Mucosa of stomach (tissue), 1 donor: ENCODE data around the gene LCN12.

ENCODE experiments used
- H3K27me3 ChIP-seq: one replicate; pipeline ENCODE4 v1.7.0; 2013; ENCODE audit warnings: mild to moderate bottlenecking, low read length; ENCODE audit not compliant: control insufficient read depth, insufficient read depth
- H3K36me3 ChIP-seq: one replicate; pipeline ENCODE4 v1.7.0; 2013; ENCODE audit warnings: low read length; ENCODE audit not compliant: control insufficient read depth, insufficient read depth
- H3K4me1 ChIP-seq: one replicate; pipeline ENCODE4 v1.7.0; 2013; ENCODE audit warnings: mild to moderate bottlenecking, low read length; ENCODE audit not compliant: control insufficient read depth, insufficient read depth
- H3K4me3 ChIP-seq: one replicate; pipeline ENCODE4 v1.7.0; 2013; ENCODE audit warnings: low read length
- H3K9ac ChIP-seq: one replicate; pipeline ENCODE4 v1.7.0; 2013; ENCODE audit warnings: mild to moderate bottlenecking, low read length, moderate library complexity
- H3K9me3 ChIP-seq: one replicate; pipeline ENCODE4 v1.7.0; 2013; ENCODE audit warnings: mild to moderate bottlenecking, low read length, moderate library complexity; ENCODE audit not compliant: control insufficient read depth
- donor health status: Pancreatic carcinoma.

Gene LCN12

DNA sequence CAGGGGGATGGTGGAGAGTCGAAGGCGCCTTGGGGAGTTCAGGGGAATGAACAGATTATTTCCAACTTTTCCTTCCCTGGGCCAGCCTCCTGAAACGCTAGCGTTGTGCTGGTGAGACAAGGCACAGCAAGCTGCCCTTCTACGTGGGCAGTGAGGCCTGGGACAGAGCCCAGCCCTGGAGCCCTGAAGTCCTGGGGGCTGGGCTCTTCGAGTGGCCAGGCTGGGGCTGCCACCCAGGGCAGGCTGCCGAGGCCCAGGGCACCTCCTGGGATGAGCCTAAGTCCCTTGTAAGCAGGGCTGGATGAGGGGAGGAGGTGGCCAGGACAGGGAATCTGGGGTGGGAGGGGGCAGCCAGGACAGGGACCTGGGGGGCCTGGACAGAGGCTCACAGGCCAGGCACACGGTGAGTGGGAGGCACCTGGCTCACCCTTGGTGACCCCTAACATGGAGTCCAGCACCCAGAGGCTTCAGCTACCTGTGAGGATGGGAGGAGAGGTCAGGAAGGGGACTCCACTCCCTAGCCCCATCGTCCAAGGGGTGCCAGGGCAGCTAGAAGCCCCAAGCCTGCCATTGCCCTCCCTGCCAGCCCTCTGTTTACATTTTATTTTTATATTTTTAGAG is 1.3 kb upstream of the LCN12 start:
- no peaks in the 10 kb centered on the region for H3K36me3 ChIP-seq
- no peaks in the 10 kb centered on the region for H3K9me3 ChIP-seq
- H3K4me1 ChIP-seq, result peaks cover 27% of the 10 kb centered on the region
- H3K27me3 ChIP-seq, result no peaks in the 10 kb centered on the region
- peak overlapping the region; percentile 81 for H3K9ac ChIP-seq
- H3K4me3 ChIP-seq, result peak overlapping the region; percentile 63

DNA sequence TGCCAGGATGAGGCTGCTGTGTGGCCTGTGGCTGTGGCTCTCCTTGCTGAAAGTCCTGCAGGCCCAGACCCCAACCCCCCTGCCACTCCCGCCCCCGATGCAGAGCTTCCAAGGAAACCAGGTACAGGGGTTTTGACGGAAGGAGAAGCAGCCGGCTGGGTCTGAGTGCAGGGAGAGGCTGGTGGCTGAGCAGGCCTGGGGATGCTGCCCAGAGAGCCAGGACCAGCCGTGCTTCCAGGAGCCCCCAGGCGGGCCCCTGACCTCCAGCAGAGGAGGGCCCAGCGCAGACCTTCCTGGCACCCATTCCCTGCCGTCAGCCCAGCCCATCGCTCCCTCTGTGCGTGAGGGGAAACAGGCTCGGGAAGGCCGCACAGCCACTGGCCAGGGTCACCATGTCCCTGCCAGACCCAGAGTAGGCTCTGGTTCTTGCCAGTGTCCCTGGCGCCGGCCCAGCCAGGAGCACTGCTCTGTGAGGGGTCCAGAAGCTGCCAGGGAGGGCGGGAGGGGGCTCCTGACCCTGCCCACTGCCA is 313 bp downstream of the LCN12 start:
- no peak overlapping the region for H3K4me3 ChIP-seq
- no peak overlapping the region for H3K9ac ChIP-seq
- H3K36me3 ChIP-seq, result no peaks in the 10 kb centered on the region
- H3K4me1 ChIP-seq, result peaks cover 27% of the 10 kb centered on the region
- H3K27me3 ChIP-seq, result no peaks in the 10 kb centered on the region
- no peaks in the 10 kb centered on the region for H3K9me3 ChIP-seq

DNA sequence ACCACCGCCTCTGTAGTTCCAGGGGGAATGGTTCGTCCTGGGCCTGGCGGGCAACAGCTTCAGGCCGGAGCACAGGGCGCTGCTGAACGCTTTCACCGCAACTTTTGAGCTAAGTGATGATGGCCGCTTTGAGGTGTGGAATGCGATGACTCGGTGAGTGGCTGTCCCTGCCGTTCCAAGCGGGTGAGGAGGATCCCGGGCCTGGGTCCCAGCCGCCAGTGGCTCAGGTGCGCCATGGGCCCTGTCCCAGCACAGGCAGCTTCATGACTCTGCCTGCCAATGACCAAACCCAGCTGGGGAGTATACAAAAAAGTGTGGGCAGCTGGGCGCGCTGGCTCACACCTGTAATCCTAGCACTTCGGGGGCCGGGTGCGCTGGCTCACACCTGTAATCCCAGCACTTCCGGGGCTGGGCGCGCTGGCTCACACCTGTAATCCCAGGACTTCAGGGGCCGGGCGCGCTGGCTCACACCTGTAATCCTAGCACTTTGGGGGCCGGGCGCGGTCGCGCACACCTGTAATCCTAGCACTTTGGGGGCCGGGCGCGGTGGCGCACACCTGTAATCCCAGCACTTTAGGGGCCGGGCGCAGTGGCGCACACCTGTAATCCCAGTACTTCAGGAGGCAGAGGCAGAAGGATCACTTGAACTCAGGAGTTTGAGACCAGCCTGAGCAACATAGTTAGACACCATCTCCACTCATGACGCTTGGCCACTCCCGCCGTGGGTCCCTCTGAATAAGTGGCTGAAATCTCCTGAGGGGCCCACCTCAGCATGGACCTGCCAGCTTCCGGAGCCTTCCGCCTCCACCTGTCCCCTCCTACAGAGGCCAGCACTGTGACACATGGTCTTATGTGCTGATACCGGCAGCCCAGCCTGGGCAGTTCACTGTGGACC is 1.1 kb downstream of the LCN12 start:
- H3K4me3 ChIP-seq, result no peak overlapping the region

DNA sequence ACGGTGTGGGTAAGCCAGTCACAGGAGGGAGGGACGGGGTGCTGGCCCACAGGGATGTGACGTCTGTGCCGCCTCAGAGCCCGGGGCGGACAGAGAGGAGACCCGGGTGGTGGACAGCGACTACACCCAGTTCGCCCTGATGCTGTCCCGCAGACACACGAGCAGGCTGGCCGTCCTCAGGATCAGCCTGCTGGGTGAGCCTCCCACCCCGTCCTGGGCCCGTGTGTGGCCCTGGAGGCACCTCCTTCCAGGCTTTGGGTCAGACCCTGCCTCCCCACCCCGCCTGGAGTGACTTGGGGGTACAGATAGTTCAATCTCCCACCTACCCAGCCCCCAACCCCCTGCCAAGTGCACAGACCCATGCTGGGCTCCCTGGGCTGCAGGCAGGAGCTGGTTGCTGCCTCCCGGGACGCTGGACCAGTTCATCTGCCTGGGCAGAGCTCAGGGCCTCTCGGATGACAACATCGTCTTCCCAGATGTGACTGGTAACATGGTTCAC is 1.7 kb downstream of the LCN12 start:
- Histone ChIP-seq H3K9me3 (no peaks in the 10 kb centered on the region), H3K27me3 (no peaks in the 10 kb centered on the region), H3K4me1 (peaks cover 18% of the 10 kb centered on the region), H3K4me3 (no peak overlapping the region), H3K36me3 (no peaks in the 10 kb centered on the region), H3K9ac (no peak overlapping the region)

More for the DNA sequence above, 1.1 kb downstream of the LCN12 start:
- Histone ChIP-seq H3K9me3 (no peaks in the 10 kb centered on the region), H3K9ac (no peak overlapping the region), H3K27me3 (no peaks in the 10 kb centered on the region), H3K36me3 (no peaks in the 10 kb centered on the region), H3K4me1 (peaks cover 21% of the 10 kb centered on the region)

DNA sequence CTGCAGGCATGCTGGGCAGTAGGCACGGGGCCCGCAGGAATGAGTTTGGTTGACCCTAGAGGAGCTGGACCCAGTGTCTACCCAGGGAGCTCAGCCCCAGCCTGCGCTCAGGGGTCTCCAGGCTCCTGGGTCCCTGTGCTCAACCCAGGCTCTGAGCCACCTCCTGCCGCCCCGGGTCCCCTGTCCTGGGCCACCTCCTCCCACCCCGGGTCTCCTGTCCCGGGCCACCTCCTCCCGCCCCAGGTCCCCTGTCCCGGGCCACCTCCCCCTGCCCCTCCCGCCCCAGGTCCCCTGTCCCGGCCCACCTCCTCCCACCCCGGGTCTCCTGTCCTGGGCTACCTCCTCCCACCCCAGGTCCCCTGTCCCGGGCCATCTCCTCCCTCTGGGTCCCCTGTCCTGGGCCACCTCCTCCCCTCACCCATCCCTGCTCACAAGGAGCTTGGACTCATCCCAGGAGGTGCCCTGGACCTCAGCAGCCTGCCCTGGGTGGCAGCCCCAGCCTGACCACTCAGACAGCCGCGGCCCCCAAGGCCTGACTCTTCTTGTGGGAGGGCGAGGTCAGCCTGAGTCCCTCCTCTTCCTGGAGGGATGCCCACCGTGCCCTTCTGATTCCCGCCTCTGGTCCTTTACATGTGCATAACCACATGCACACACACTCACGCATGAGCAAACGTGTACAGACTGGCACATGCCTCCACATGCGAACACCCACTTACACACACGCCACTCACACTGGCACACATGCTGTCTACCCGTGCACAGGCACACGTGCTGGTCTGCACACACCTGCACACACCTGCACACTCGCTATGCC is 2.4 kb downstream of the LCN12 start:
- H3K9ac ChIP-seq, result no peak overlapping the region
- peaks cover 18% of the 10 kb centered on the region for H3K4me1 ChIP-seq
- no peaks in the 10 kb centered on the region for H3K9me3 ChIP-seq
- H3K36me3 ChIP-seq, result no peaks in the 10 kb centered on the region
- no peaks in the 10 kb centered on the region for H3K27me3 ChIP-seq
- H3K4me3 ChIP-seq, result no peak overlapping the region

DNA sequence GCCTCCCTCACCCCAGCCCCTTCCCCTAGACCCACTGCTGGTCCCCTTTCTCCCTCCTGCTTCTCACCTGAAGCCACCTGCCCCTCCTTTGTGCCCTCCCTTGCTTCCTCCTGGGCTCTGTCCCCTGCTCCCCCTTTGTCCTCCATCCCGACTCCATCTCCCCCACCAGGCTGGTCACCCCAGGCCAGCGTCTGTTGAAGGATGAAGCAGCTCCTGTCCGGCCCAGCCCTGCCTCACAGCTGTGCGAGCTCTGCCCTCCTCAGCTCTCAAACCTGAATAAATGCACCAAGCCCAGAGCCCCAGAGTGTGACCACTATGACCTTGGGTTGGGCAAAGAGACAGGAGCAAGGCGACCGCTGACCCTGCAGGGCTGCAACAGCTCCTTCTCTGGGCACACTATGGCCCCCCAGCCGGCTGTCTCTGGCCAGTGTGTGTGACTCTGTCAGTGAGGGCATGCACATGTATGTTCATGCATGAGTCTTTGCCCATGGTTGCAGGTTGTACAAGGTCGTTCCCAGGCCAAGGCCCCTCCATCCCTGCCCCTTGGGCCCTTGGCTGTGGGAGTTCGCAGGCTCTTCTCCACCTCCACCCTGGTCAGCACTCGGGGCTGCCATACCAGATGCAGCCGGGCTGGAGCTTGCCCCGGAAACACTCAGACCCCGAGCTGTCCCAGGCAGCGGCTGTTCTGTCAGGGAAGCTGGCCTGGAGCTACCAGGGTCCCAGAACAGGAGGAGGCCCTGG is 3.3 kb downstream of the LCN12 start:
- no peaks in the 10 kb centered on the region for H3K9me3 ChIP-seq
- no peaks in the 10 kb centered on the region for H3K36me3 ChIP-seq
- no peak overlapping the region for H3K9ac ChIP-seq
- peaks cover 13% of the 10 kb centered on the region for H3K4me1 ChIP-seq
- no peaks in the 10 kb centered on the region for H3K27me3 ChIP-seq
- no peak overlapping the region for H3K4me3 ChIP-seq

DNA sequence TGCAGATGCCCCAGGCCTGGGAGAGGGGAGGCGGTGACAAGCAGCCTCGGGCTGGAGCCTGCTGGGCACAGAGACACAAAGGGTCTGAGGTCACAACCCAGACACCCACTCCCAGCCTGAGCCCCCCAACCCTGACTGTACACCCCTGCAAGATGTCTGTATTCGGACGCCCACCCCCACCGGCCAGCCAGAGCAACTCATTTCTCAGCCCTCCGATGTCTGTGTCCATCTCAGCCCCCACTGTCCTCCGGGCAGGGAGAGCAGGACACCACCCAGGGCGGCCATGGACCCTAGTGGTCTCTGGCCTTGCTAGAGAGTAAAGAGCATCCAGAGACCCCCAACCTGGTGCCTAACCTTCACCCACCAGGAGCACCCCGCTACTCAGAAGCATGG is 3.9 kb downstream of the LCN12 start:
- H3K36me3 ChIP-seq, result no peaks in the 10 kb centered on the region
- no peaks in the 10 kb centered on the region for H3K9me3 ChIP-seq
- H3K4me1 ChIP-seq, result peaks cover 8% of the 10 kb centered on the region
- no peak overlapping the region for H3K9ac ChIP-seq
- no peaks in the 10 kb centered on the region for H3K27me3 ChIP-seq
- H3K4me3 ChIP-seq, result no peak overlapping the region

DNA sequence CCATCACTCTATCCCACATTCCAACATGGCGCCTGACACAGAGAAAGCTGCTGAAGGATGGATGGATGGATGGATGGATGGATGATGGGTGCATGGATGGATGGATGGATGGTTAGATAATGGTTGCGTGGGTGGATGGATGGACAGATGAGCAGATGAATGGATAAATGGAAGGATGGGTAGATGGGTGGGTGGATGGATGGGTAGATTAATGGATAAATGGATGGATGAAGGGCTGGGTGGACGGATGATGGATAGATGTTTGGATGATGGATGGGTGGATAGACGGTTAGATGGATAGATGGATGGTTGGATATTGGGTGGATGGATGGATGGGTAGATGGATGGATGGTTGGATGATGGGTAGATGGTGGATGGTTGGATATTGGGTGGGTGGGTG is 4.5 kb downstream of the LCN12 start:
- H3K9me3 ChIP-seq, result no peaks in the 10 kb centered on the region
- no peaks in the 10 kb centered on the region for H3K27me3 ChIP-seq

DNA sequence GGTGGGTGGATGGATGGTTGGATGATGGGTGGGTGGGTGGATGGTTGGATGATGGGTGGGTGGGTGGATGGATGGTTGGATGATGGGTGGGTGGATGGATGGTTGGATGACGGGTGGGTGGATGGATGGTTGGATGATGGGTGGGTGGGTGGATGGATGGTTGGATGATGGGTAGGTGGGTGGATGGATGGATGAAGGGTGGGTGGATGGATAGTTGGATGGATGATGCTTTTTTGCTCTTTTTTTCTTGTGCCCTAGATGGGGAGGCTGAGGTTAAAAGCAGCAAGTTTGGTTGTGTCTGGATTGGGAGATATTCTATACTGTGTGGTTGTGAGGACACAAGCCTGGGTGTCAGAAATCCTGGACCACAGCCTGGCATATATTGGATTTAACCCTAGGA is 5.4 kb downstream of the LCN12 start:
- H3K4me1 ChIP-seq, result no peaks in the 10 kb centered on the region
- H3K36me3 ChIP-seq, result no peaks in the 10 kb centered on the region
- H3K9ac ChIP-seq, result no peak overlapping the region
- H3K27me3 ChIP-seq, result no peaks in the 10 kb centered on the region
- H3K9me3 ChIP-seq, result no peaks in the 10 kb centered on the region
- H3K4me3 ChIP-seq, result no peak overlapping the region

More for the DNA sequence above, 4.5 kb downstream of the LCN12 start:
- Histone ChIP-seq H3K36me3 (no peaks in the 10 kb centered on the region), H3K4me1 (peaks cover 3% of the 10 kb centered on the region), H3K9ac (no peak overlapping the region), H3K4me3 (no peak overlapping the region)

DNA sequence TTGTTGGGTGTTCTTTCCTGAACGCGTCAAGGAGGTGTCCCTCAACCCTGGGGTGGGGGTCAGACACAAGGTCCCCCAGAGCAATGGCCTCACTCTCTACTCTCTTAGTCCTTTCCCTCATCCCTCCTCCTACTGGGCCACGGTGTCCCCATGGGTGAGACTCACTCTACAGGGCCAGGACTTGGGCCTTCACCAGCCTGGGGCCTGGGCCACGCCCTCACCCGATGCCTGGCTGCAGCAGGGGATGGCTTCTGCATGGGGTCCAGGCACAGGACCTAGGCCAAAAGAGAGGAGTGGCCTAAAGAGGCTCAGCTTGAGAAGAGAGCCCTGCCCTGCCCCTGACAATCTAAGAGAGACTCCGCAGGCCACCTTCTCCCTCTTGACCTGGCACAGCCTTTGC is 5.8 kb downstream of the LCN12 start:
- Histone ChIP-seq H3K27me3 (no peaks in the 10 kb centered on the region), H3K4me1 (no peaks in the 10 kb centered on the region), H3K36me3 (no peaks in the 10 kb centered on the region), H3K9me3 (no peaks in the 10 kb centered on the region), H3K4me3 (no peak overlapping the region), H3K9ac (no peak overlapping the region)

DNA sequence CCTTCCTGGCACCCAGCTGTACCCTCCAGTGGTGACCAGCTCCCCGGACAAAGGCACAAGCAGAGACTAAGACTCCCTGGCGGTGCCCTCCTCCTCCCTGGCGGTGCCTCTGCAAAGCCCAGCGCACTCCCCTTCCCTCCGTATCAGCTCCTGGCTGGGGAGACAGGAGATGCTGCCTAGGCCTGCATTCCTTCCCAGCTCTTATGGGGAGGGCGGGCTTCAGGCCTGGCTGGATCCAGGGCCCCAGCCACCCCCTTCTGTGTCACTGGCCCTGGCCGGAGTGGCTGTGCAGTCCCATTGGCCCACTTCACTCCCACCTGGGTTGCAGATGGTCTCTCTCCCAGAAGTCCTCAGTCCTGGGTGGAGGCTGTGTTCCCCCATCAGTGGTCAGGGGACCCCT is 6.4 kb downstream of the LCN12 start:
- Histone ChIP-seq H3K9ac (no peak overlapping the region), H3K36me3 (no peaks in the 10 kb centered on the region), H3K27me3 (no peaks in the 10 kb centered on the region), H3K4me1 (no peaks in the 10 kb centered on the region), H3K9me3 (no peaks in the 10 kb centered on the region), H3K4me3 (no peak overlapping the region)
